Hematopoietic multipotent progenitor cell treated with erythropoietin and hydrocortisone succinate and interleukin-3 and kit ligand, for 17 days (in vitro differentiated cells): ENCODE results near the gene RASA1.

ENCODE experiments used
- DNase-seq: peaks from one replicate; pipeline ENCODE4 v3.0.0-alpha.2; 2015; ENCODE audit warnings: low spot score

The RASA1 gene

DNA sequence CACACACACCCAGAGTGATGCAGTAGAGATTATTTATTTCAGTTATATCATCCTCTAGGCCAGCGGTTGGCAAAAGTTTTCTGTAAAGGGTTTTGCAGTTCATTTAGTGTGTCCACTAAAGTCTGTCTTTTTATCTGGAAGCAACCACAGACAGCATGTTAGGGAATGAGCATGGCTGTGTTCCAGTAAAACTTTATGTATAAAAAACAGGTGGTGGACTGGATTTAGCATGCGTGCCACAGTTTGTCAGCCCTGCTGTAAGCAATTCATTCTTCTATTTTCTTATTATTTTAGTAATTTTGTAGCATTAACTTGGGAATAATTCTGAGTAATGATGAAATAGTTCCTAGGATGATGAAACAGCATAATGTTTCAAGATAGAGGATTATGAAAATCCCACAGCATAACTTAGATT lies 93.4 kb downstream of the RASA1 start:
- DNase-seq, result no peak

- no peak for DNase-seq
Measured at GRCh38 chr5:87361536-87362213, 94.0 kb downstream of the RASA1 start.

GRCh38 chr5:87367243-87367642 lies 99.6 kb downstream of the RASA1 start:
- no peak for DNase-seq

DNA sequence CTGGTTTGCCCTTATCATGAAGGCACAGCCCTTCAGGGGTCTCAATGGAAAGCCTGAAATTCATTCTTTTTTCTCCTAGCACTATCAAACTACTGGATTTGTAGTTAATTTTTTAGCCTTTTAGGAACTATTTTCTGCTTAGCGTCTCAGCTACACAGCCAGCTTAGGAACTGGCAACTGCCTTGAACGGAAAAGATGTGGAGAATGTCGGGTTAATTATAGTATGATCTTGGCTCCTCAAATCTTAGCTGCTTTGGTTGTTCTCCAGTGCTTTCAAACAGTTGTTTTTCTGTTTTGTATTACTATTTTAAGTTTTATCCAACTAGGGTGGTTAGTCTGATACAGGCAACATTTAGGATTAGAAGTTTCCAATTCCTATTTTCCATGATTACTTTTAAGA lies 100.9 kb downstream of the RASA1 start:
- DNase-seq, result no peak

DNA sequence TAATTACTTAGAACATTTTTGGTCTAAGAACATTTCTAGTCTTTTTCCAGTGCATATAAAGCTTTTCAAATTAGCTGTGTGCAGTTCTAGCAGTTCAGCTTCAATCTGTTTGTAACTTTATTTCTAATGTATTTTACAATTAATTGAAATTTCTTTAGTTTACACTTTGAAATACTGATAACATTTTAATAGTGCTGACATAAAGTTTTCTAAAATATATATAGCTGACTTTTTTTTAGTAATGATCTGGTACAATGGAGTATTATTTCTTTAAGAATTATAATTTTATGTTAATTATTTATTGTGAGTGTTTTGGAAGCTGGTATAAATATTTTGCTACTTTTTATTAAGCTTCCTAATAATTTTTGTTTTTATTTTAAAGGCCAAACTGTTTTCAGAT lies 101.7 kb downstream of the RASA1 start:
- DNase-seq, result no peak

GRCh38 chr5:87372705-87373104 lies 105.0 kb downstream of the RASA1 start:
- DNase-seq, result no peak

DNA sequence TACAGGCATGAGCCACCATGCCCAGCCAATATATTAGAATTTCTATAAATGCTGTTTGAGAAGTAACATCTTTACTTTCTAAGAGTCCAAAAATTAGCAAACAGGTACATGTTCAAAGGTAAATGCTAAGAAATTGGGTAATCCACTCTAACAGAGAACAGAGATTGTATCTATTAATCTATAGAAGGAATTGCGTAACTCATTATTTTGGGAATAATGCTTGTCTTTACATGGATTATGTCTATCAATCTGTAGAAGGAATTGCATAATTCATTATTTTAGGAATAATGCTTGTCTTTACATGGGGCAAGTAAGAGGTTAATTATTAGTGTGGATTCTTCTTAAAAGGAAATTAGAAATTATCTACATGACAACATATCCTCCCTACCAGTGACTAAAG lies 114.5 kb downstream of the RASA1 start:
- no peak for DNase-seq

- no peak for DNase-seq
Measured at GRCh38 chr5:87383216-87383615, 115.5 kb downstream of the RASA1 start.

- DNase-seq, result no peak
Measured at GRCh38 chr5:87385802-87386201, 118.1 kb downstream of the RASA1 start.

DNA sequence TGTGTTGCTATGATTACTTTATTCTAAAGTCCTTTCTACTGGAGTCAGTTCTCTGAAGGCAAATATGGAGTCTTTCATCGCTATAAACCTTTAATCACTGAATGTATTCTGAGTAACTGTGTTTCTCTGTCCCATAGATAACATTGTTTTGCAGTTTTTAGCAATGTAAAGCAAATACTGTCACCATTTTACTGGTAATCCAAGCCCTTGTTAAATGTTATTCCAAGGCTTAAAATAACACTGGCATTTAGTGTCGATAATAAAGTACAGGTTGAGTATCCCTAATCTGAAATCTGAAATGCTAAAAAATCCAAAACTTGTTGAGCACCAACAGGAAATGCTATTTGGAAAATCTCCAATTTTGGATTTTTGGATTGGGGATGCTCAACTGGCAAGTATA lies 120.4 kb downstream of the RASA1 start:
- DNase-seq, result no peak

GRCh38 chr5:87389296-87390034 lies 121.8 kb downstream of the RASA1 start:
- DNase-seq, result no peak

GRCh38 chr5:87390075-87390474 lies 122.4 kb downstream of the RASA1 start:
- DNase-seq, result no peak

- DNase-seq, result no peak
Measured at GRCh38 chr5:87390576-87391199, 123.0 kb downstream of the RASA1 start.

GRCh38 chr5:87392170-87392569 lies 124.5 kb downstream of the RASA1 start:
- no peak for DNase-seq

DNA sequence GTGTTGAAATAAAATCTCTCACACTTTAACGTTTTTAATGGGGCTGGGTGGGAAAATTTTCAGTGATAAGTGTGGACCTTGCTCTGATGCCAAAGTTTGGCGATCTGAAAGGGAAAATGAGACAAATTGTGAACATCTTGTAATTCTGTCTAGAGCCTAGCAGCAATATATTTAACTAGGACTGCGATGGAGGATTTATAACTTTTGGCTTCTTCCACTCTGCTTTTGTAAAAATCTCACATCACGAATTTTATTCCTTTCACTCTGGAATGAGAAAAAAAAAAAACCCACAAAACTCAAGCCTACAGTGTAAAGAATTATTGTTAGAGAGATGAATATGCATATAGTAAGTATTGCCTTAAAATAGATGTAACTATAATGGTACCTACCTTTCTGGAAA lies 125.1 kb downstream of the RASA1 start:
- DNase-seq, result no peak

- DNase-seq, result no peak
Measured at GRCh38 chr5:87393331-87393730, 125.6 kb downstream of the RASA1 start.

DNA sequence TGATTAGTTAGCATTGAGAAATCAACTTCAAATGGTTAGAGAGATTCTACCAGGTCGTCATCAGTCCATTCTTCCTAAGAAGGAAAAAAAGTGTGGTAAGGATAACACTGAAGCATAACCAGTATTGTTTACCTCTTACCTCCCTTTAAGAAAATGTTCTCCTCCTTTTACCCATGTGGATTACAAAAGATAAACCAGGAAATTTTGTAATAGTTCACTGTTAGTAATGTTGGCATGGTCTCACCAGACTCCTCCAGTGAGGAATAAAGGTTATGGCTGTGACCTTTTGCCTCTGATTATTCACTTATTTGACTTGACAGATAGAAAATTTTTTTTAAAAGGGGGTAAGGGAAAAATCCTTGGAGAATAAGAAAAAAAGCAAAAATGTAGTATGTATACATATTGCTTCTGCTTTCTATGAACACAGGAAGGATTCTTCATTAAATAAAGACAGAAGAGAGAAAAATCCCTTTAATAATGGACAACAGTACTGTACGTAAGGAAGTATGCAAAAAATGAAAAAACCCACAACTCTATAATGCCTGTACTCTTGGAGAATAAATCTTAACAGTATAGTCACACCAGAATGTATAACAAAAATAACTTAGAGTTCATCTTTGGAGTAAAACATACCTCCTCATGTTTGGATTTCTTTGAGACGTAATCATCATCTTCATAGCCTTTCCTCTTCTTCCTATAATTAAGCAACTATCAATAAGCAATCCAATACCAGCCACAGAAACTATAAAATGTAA lies 126.9 kb downstream of the RASA1 start:
- DNase-seq, result no peak

DNA sequence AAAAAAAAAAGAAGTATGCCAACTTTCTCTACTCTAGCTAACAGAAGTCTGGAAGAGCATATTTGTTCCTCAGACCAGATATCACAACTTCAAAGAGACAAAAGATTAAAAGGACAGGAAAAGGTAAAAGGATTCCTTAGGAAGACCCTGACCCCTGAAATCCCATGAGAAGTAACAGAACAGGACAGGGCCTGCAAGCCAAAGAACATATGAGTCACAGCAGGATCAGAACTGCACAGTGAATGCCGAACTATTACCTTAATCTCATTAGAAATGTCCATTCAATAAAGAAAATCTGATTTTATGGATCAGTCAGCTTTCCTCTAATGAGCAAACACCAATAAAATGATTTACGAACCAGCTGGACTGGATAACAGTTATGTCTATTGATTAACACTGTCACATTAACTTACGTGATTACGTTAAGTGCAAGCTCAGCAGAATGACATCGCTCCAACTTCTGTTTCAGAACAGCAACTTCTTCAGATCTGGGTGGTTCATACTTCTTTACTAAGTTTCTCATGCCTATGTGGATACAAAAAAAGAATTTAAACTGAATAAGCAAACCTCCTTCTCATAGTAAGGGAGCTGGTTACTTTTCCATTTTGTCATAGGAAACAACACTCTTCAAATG lies 131.4 kb downstream of the RASA1 start:
- no peak for DNase-seq

- no peak for DNase-seq
Measured at GRCh38 chr5:87399720-87400119, 132.0 kb downstream of the RASA1 start.

- peak; percentile 46 for DNase-seq
Measured at GRCh38 chr5:87400305-87400899, 132.7 kb downstream of the RASA1 start.

- no peak for DNase-seq
Measured at GRCh38 chr5:87401626-87402025, 133.9 kb downstream of the RASA1 start.

GRCh38 chr5:87403409-87403808 lies 135.7 kb downstream of the RASA1 start:
- DNase-seq, result no peak
